Measurements from ENCODE around the gene RBM5. TPM values are rescaled to one million over a fixed set of nuclear protein-coding genes. Genes with fewer than 3 reads are reported as not detected.

The RBM5 gene
- polyA plus RNA-seq, 1 donor (not counting 4 experiments of a cell fraction or from before 2014, with no cell fraction given), result 167 TPM

DNA sequence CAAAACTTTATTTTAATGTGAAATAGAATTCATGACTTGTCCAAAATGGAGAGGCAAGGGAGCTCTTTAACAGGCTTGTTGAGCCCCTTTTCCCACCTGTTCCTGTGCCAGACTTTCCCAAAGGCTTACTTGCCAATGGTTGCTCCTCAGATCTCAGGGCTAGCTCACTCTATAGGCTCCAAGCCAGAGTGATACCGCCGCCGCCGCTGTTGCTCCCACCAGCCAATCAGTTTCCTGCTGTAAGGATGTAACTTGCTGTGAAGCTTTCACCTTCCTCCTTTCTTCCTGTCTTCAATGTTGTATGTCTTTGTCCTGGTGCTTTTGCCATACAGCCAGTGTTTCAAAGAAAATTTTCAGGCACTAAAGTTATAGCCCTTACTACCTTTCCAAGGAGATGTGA, 41.3 kb upstream of the RBM5 start:
- Histone ChIP-seq H3K9me3 (ENCODE audit: control insufficient read depth, low read depth, low read length) (no peaks in the 10 kb centered on the region), H4K20me1 (ENCODE audit: control insufficient read depth, extremely low read depth, insufficient read depth, low read length) (no peaks in the 10 kb centered on the region), H3K27me3 (ENCODE audit: control insufficient read depth, extremely low read depth, insufficient read depth, low read length) (no peaks in the 10 kb centered on the region), H2AFZ (ENCODE audit: control insufficient read depth, low read length) (no peak overlapping the region), H3K4me3 (ENCODE audit: control insufficient read depth in 2 of 3, extremely low read depth in 1 of 3, insufficient read depth in 2 of 3, low read depth in 1 of 3, low read length in 3 of 3) (no peak overlapping the region), H3K9ac (ENCODE audit: control insufficient read depth, extremely low read depth, insufficient read depth, low read length) (no peak overlapping the region), H3K9me1 (ENCODE audit: control insufficient read depth, extremely low read depth, insufficient read depth, low read length) (no peaks in the 10 kb centered on the region), H3K4me1 (ENCODE audit: control insufficient read depth, extremely low read depth, insufficient read depth, low read length) (peaks cover under 1% of the 10 kb centered on the region), H3K79me2 (ENCODE audit: control insufficient read depth, insufficient read depth, low read length) (no peaks in the 10 kb centered on the region), H3K36me3 (ENCODE audit: control insufficient read depth in 2 of 2, extremely low read depth in 1 of 2, insufficient read depth in 2 of 2, low read length in 2 of 2) (peaks cover 9 to 10% of the 10 kb centered on the region in 2 experiments), H3K4me2 (ENCODE audit: control insufficient read depth, extremely low read depth, insufficient read depth, low read depth, low read length) (no peak overlapping the region), H3K27ac (ENCODE audit: control insufficient read depth, insufficient read depth, low read length) (no peak overlapping the region)
- DNase-seq (ENCODE audit: low read depth, low spot score) (no peak), FAIRE-seq (no peak)
- dilution Hi-C loops (cut with MboI; ENCODE audit: extremely low pct_ligation_motif_present, low sequenced_read_pairs), result no loop called here
- TF ChIP-seq, protein P1, sequence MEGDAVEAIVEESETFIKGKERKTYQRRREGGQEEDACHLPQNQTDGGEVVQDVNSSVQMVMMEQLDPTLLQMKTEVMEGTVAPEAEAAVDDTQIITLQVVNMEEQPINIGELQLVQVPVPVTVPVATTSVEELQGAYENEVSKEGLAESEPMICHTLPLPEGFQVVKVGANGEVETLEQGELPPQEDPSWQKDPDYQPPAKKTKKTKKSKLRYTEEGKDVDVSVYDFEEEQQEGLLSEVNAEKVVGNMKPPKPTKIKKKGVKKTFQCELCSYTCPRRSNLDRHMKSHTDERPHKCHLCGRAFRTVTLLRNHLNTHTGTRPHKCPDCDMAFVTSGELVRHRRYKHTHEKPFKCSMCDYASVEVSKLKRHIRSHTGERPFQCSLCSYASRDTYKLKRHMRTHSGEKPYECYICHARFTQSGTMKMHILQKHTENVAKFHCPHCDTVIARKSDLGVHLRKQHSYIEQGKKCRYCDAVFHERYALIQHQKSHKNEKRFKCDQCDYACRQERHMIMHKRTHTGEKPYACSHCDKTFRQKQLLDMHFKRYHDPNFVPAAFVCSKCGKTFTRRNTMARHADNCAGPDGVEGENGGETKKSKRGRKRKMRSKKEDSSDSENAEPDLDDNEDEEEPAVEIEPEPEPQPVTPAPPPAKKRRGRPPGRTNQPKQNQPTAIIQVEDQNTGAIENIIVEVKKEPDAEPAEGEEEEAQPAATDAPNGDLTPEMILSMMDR (optimal IDR thresholded peaks at IDR 0.05 in 1 of 3, IDR thresholded peaks at IDR 0.05 in 1 of 3, conservative IDR thresholded peaks at IDR 0.05 in 1 of 3; ENCODE audit: extremely low read depth in 1 of 3, insufficient read depth in 2 of 3, low read length in 3 of 3), result no peak
- TF ChIP-seq EZH2 (IDR thresholded peaks at IDR 0.05; ENCODE audit: low read length), result no peak

DNA sequence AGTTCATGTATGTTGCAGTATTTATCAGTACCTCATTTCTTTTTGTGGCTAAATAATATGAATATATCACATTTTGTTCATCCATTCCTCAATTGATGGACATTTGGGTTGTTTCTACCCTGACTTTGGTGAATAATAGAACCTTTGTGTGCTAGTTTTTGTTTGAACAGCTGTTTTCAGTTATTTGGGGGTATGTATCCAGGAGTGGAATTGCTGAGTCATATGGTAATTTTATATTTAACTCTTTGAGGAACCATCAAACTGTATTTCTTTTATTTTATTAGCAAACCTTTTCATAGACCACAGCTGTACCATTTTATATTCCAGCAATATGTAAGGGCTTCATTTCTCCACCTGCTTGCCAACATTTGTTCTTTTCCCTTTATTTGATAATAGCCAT, 38.4 kb upstream of the RBM5 start:
- no peaks in the 10 kb centered on the region for H3K79me2 ChIP-seq (ENCODE audit: control insufficient read depth, insufficient read depth, low read length)
- no peaks in the 10 kb centered on the region for H4K20me1 ChIP-seq (ENCODE audit: control insufficient read depth, extremely low read depth, insufficient read depth, low read length)
- no peak overlapping the region for H2AFZ ChIP-seq (ENCODE audit: control insufficient read depth, low read length)
- no peak overlapping the region for H3K4me3 ChIP-seq (ENCODE audit: control insufficient read depth in 2 of 3, extremely low read depth in 1 of 3, insufficient read depth in 2 of 3, low read depth in 1 of 3, low read length in 3 of 3)
- H3K4me1 ChIP-seq (ENCODE audit: control insufficient read depth, extremely low read depth, insufficient read depth, low read length), result peaks cover 4% of the 10 kb centered on the region
- no peak overlapping the region for H3K4me2 ChIP-seq (ENCODE audit: control insufficient read depth, extremely low read depth, insufficient read depth, low read depth, low read length)
- TF ChIP-seq EZH2 (IDR thresholded peaks at IDR 0.05; ENCODE audit: low read length), result no peak
- TF ChIP-seq, protein P1 (optimal IDR thresholded peaks at IDR 0.05 in 1 of 3, IDR thresholded peaks at IDR 0.05 in 1 of 3, conservative IDR thresholded peaks at IDR 0.05 in 1 of 3; ENCODE audit: extremely low read depth in 1 of 3, insufficient read depth in 2 of 3, low read length in 3 of 3), result no peak
- FAIRE-seq (no peak), DNase-seq (ENCODE audit: low read depth, low spot score) (no peak)
- H3K9me3 ChIP-seq (ENCODE audit: control insufficient read depth, low read depth, low read length), result no peaks in the 10 kb centered on the region
- dilution Hi-C loops (cut with MboI; ENCODE audit: extremely low pct_ligation_motif_present, low sequenced_read_pairs), result no loop called here
- peaks cover 8 to 15% of the 10 kb centered on the region in 2 experiments for H3K36me3 ChIP-seq (ENCODE audit: control insufficient read depth in 2 of 2, extremely low read depth in 1 of 2, insufficient read depth in 2 of 2, low read length in 2 of 2)
- no peak overlapping the region for H3K9ac ChIP-seq (ENCODE audit: control insufficient read depth, extremely low read depth, insufficient read depth, low read length)
- no peaks in the 10 kb centered on the region for H3K27me3 ChIP-seq (ENCODE audit: control insufficient read depth, extremely low read depth, insufficient read depth, low read length)
- H3K27ac ChIP-seq (ENCODE audit: control insufficient read depth, insufficient read depth, low read length), result no peak overlapping the region
- H3K9me1 ChIP-seq (ENCODE audit: control insufficient read depth, extremely low read depth, insufficient read depth, low read length), result no peaks in the 10 kb centered on the region

Data from keratinocyte (primary cell).